Central memory CD8-positive, alpha-beta T cell (primary cell): ENCODE measurements around the gene RAD17.
"Not testable (repeated sequence)": the region's sequence is repeated elsewhere in the genome, so short reads cannot be mapped to it uniquely, and the experiment has no call there.

Experiments
- ATAC-seq: fragments of 150-1000 bp; cut with Tn5 transposase; replicated peaks from 2 replicates; pipeline ENCODE4 v1.10.0; 2022; ENCODE audit warnings: mild to moderate bottlenecking, moderate FRiP score, moderate number of reproducible peaks; ENCODE audit not compliant: poor library complexity, severe bottlenecking; ENCODE audit errors: extremely low read depth
- DNase-seq, 2 donors: peaks; one replicate each; pipeline ENCODE4 v3.0.0; 2021; ENCODE audit warnings: low spot score in 2 of 2
- H3K27ac Mint-ChIP-seq: one replicate; pipeline ENCODE4 v1.8.0; 2022; ENCODE audit warnings: low read depth, mild to moderate bottlenecking, moderate library complexity, mixed read lengths
- H3K27me3 Mint-ChIP-seq: one replicate; pipeline ENCODE4 v1.8.0; 2022; ENCODE audit warnings: mixed read lengths
- H3K36me3 Mint-ChIP-seq: one replicate; pipeline ENCODE4 v1.8.0; 2022; ENCODE audit warnings: mild to moderate bottlenecking, moderate library complexity, mixed read lengths; ENCODE audit not compliant: insufficient read depth
- H3K4me1 Mint-ChIP-seq: one replicate; pipeline ENCODE4 v1.8.0; 2022; ENCODE audit warnings: mixed read lengths
- H3K4me3 Mint-ChIP-seq: one replicate; pipeline ENCODE4 v1.8.0; 2022; ENCODE audit warnings: mild to moderate bottlenecking, moderate library complexity, mixed read lengths
- H3K9me3 Mint-ChIP-seq: one replicate; pipeline ENCODE4 v1.8.0; 2022; ENCODE audit warnings: mixed read lengths

The RAD17 gene

GRCh38 chr5:69454460-69455249 is 85.0 kb downstream of the RAD17 start:
- Mint-ChIP-seq H3K4me3 (no peak overlapping the region), H3K9me3 (no peaks in the 10 kb centered on the region), H3K36me3 (no peaks in the 10 kb centered on the region), H3K4me1 (no peaks in the 10 kb centered on the region), H3K27me3 (peaks cover 20% of the 10 kb centered on the region), H3K27ac (no peak overlapping the region)
- DNase-seq (no peak), ATAC-seq (no peak)

- not testable (repeated sequence) for H3K4me1 Mint-ChIP-seq, ATAC-seq
Measured at GRCh38 chr5:69455428-69455988, 85.9 kb downstream of the RAD17 start.

GRCh38 chr5:69462170-69462569 is 92.6 kb downstream of the RAD17 start:
- no peaks in the 10 kb centered on the region for H3K36me3 Mint-ChIP-seq
- DNase-seq (no peak), ATAC-seq (no peak)
- no peaks in the 10 kb centered on the region for H3K9me3 Mint-ChIP-seq
- H3K4me3 Mint-ChIP-seq, result no peak overlapping the region
- H3K27me3 Mint-ChIP-seq, result peaks cover 12% of the 10 kb centered on the region
- H3K4me1 Mint-ChIP-seq, result no peaks in the 10 kb centered on the region
- no peak overlapping the region for H3K27ac Mint-ChIP-seq

More at GRCh38 chr5:69455428-69455988, 85.9 kb downstream of the RAD17 start:
- peaks cover 20% of the 10 kb centered on the region for H3K27me3 Mint-ChIP-seq
- not testable (repeated sequence) for H3K4me3 Mint-ChIP-seq, H3K27ac Mint-ChIP-seq, H3K9me3 Mint-ChIP-seq, H3K36me3 Mint-ChIP-seq, DNase-seq
